ENCODE results near the gene ITPRID2. TPM values are rescaled to one million over a fixed set of nuclear protein-coding genes. Genes with fewer than 3 reads are reported as not detected.

The ITPRID2 gene
- total and polyA plus RNA-seq, 2 of the 4 experiments (the other 2 are of a cell fraction), result 74.1 to 187 TPM

DNA sequence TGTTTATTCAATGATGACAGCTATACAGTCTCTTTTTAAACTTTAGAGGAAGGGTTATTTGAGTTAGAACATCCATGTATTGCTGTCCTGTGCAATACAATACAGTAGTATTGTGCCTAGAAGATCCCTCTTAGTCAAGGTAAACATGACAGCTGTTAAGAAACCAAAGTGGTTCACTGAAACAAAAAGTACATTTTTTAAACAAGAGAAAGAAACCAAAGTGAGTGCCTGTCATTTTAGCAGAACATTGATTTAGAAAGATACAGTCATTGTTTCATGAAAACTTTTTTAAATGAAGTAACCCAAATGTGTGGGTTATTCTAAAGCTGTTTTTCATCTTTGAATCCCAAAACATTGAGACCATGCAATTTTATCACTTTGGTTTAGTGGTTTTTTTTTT lies 15.5 kb downstream of the ITPRID2 start:
- intact Hi-C loops (cut with micrococcal nuclease) (loop anchor here (10.0 kb wide), 1 partner anchor 748 kb away; no protein-coding TSS in a partner anchor), dilution Hi-C loops (cut with HindIII; ENCODE audit: low sequenced_read_pairs, unreplicated experiment) (no loop called here), in situ Hi-C loops (cut with MboI; ENCODE audit: low sequenced_read_pairs) (loop anchor here (5.0 to 25.0 kb wide), 3 partner anchors 160 to 755 kb away; no protein-coding TSS in a partner anchor)
- Histone ChIP-seq H2BK5ac (ENCODE audit: low read depth, low read length, poor library complexity, severe bottlenecking) (no peak overlapping the region), H4K8ac (ENCODE audit: low read depth in 2 of 2, low read length in 2 of 2) (no peak overlapping the region), H4K20me1 (ENCODE audit: insufficient read depth, low read length) (peaks cover 7% of the 10 kb centered on the region), H2BK120ac (ENCODE audit: low read depth, low read length) (no peak overlapping the region), H3K4me1 (ENCODE audit: control insufficient read depth, insufficient read depth, low read length) (peaks cover 5% of the 10 kb centered on the region; the same call in 1 of the 2 replicates), H3K18ac (ENCODE audit: low read depth, low read length) (no peak overlapping the region), H3K9me3 (ENCODE audit: control insufficient read depth, insufficient read depth, low read length) (no peaks in the 10 kb centered on the region), H2BK15ac (ENCODE audit: low read depth, low read length) (no peak overlapping the region), H3K9ac (ENCODE audit: low read depth, low read length) (no peak overlapping the region), H3K4me2 (ENCODE audit: low read depth, low read length) (no peak overlapping the region), H3K23ac (ENCODE audit: low read depth, low read length) (no peak overlapping the region), H2AFZ (replicated peaks; ENCODE audit: low read length, poor library complexity) (no peak overlapping the region), H3K9me1 (ENCODE audit: insufficient read depth, low read length) (peaks cover 3% of the 10 kb centered on the region), H3K14ac (replicated peaks; ENCODE audit: low read depth, low read length) (no peak overlapping the region), H3K27ac (ENCODE audit: insufficient read depth, low read length) (no peak overlapping the region), H3K79me1 (ENCODE audit: low read depth in 1 of 2, low read length in 2 of 2) (peaks cover 13 to 38% of the 10 kb centered on the region in 2 experiments), H4K5ac (ENCODE audit: low read depth, low read length) (no peak overlapping the region), H3K27me3 (ENCODE audit: control insufficient read depth, insufficient read depth, low read length) (no peaks in the 10 kb centered on the region), H3K4ac (ENCODE audit: low read depth, low read length) (no peak overlapping the region), H2BK20ac (ENCODE audit: low read depth, low read length) (no peak overlapping the region), H2AK5ac (ENCODE audit: low read depth, low read length) (no peak overlapping the region), H4K91ac (ENCODE audit: insufficient read depth, low read depth, low read length) (no peak overlapping the region), H3K4me3 (ENCODE audit: insufficient read depth, low read depth, low read length) (no peak overlapping the region), H2AK9ac (replicated peaks; ENCODE audit: low read depth, low read length, poor library complexity) (no peak overlapping the region), H3K56ac (ENCODE audit: extremely low read depth, insufficient read depth, low read length) (no peak overlapping the region), H3K36me3 (ENCODE audit: control insufficient read depth, insufficient read depth, low read length) (peaks cover 23% of the 10 kb centered on the region)
- POLR2A ChIA-PET (ENCODE audit: unreplicated experiment), result no interaction called here
- ATAC-seq (ENCODE audit: low read depth) (no peak), DNase-seq (no peak)
- no TSS peak for BruUV-seq (replicated peaks)
- CTCF ChIA-PET, result no interaction called here
- TF ChIP-seq ELK1 (IDR thresholded peaks at IDR 0.05; ENCODE audit: borderline replicate concordance, low read depth, low read length) (no peak), CTCF (conservative IDR thresholded peaks at IDR 0.05; ENCODE audit: low read depth, low read length) (no peak), CHD1 (IDR thresholded peaks at IDR 0.05; ENCODE audit: low read depth, low read length) (no peak), RCOR1 (IDR thresholded peaks at IDR 0.05; ENCODE audit: insufficient replicate concordance, low read length) (no peak), MAFK (IDR thresholded peaks at IDR 0.05; ENCODE audit: low read depth, low read length) (no peak), RAD21 (IDR thresholded peaks at IDR 0.05; ENCODE audit: low read length) (no peak), BHLHE40 (IDR thresholded peaks at IDR 0.05; ENCODE audit: low read depth, low read length) (no peak), SMC3 (IDR thresholded peaks at IDR 0.05; ENCODE audit: low read depth, low read length) (no peak)

Data from IMR-90 (cell line).